ENCODE measurements around the gene XPO4. TPM values are rescaled to one million over a fixed set of nuclear protein-coding genes. Genes with fewer than 3 reads are reported as not detected.
"Not testable (repeated sequence)": the region's sequence is repeated elsewhere in the genome, so short reads cannot be mapped to it uniquely, and the experiment has no call there.

The XPO4 gene
- total RNA-seq, 1 donor, result 25.8 TPM

- no peak for DNase-seq (ENCODE audit: low read depth)
- TF ChIP-seq CTCF (IDR thresholded peaks at IDR 0.05; ENCODE audit: insufficient read depth, low read length), result no peak
- H3K4me3 ChIP-seq (ENCODE audit: low read depth, low read length), result no peak overlapping the region
These were observed 11.5 kb downstream of the XPO4 start for GRCh38 chr13:20891034-20891433.

GRCh38 chr13:20890540-20890939 lies 12.0 kb downstream of the XPO4 start:
- H3K4me3 ChIP-seq (ENCODE audit: low read depth, low read length); DNase-seq (ENCODE audit: low read depth): not testable (repeated sequence)

GRCh38 chr13:20882206-20882605 lies 20.3 kb downstream of the XPO4 start:
- H3K4me3 ChIP-seq (ENCODE audit: low read depth, low read length), result no peak overlapping the region
- peak; percentile 14 for DNase-seq (ENCODE audit: low read depth)
- no peak for TF ChIP-seq CTCF (IDR thresholded peaks at IDR 0.05; ENCODE audit: insufficient read depth, low read length)

GRCh38 chr13:20877902-20878301 lies 24.6 kb downstream of the XPO4 start:
- TF ChIP-seq CTCF (IDR thresholded peaks at IDR 0.05; ENCODE audit: insufficient read depth, low read length), result no peak
- no peak overlapping the region for H3K4me3 ChIP-seq (ENCODE audit: low read depth, low read length)
- DNase-seq (ENCODE audit: low read depth), result no peak

- not testable (repeated sequence) for H3K4me3 ChIP-seq (ENCODE audit: low read depth, low read length); DNase-seq (ENCODE audit: low read depth)
These were observed 25.7 kb downstream of the XPO4 start for GRCh38 chr13:20876802-20877201.

GRCh38 chr13:20874439-20874838 lies 28.1 kb downstream of the XPO4 start:
- not testable (repeated sequence) for DNase-seq (ENCODE audit: low read depth); H3K4me3 ChIP-seq (ENCODE audit: low read depth, low read length)

- peak; percentile 63 for DNase-seq (ENCODE audit: low read depth)
- TF ChIP-seq CTCF (IDR thresholded peaks at IDR 0.05; ENCODE audit: insufficient read depth, low read length), result no peak
- H3K4me3 ChIP-seq (ENCODE audit: low read depth, low read length), result no peak overlapping the region
These were observed 29.2 kb downstream of the XPO4 start for GRCh38 chr13:20873348-20873747.

- TF ChIP-seq CTCF (IDR thresholded peaks at IDR 0.05; ENCODE audit: insufficient read depth, low read length), result no peak
- DNase-seq (ENCODE audit: low read depth), result no peak
These were observed 31.7 kb downstream of the XPO4 start for GRCh38 chr13:20870829-20871228.

GRCh38 chr13:20869540-20869939 lies 33.0 kb downstream of the XPO4 start:
- peak; percentile 17 for TF ChIP-seq CTCF (IDR thresholded peaks at IDR 0.05; ENCODE audit: insufficient read depth, low read length)
- DNase-seq (ENCODE audit: low read depth), result peak; percentile 53
- no peak overlapping the region for H3K4me3 ChIP-seq (ENCODE audit: low read depth, low read length)

More at GRCh38 chr13:20870829-20871228, 31.7 kb downstream of the XPO4 start:
- no peak overlapping the region for H3K4me3 ChIP-seq (ENCODE audit: low read depth, low read length)
